GM12878 (cell line): ENCODE measurements around the gene ECHDC1. TPM values are rescaled to one million over a fixed set of nuclear protein-coding genes. Genes with fewer than 3 reads are reported as not detected.

Experiments used
- ATAC-seq: fragments of 200-7000 bp; cut with Tn5 transposase; 3 replicates; pipeline ENCODE4 v1.9.1; 2020; ENCODE audit warnings: mild to moderate bottlenecking, moderate library complexity
- BruUV-seq: library from RNA; stranded (reverse); fragments of 400-500 nt; replicated peaks from 2 replicates; lab custom pipeline; 2021; lab: Mats Ljungman, UMichigan
- CTCF ChIA-PET: fragments of 300-600 bp; sonication (Branson Sonifier 250); formaldehyde crosslinking; extraction: SDS; loops from one replicate; lab custom pipeline; 2021; ENCODE audit warnings: inconsistent platforms; lab: Yijun Ruan, JAX
- POLR2A ChIA-PET: fragments of 350-600 bp; formaldehyde crosslinking; extraction: SDS; loops from one replicate; lab custom pipeline; 2021; ENCODE audit warnings: inconsistent platforms; lab: Charles Lee
- RAD21 ChIA-PET: fragments of 300-600 bp; sonication (Branson Sonifier 250); formaldehyde crosslinking; loops from one replicate; lab custom pipeline; 2023; ENCODE audit warnings: antibody characterized with exemption; ENCODE audit not compliant: unreplicated experiment; lab: Charles Lee
- SMC1A ChIA-PET: fragments of 300-600 bp; sonication (Branson Sonifier 250); formaldehyde crosslinking; loops from one replicate; lab custom pipeline; 2023; ENCODE audit not compliant: unreplicated experiment, uncharacterized antibody; lab: Charles Lee
- DNase-seq: peaks from one replicate; pipeline ENCODE4 v3.0.0-alpha.2; 2011; ENCODE audit warnings: low read depth, low spot score
- FAIRE-seq: peaks from 3 replicates; lab custom pipeline; 2011; peaks lifted over from hg19 to GRCh38; lab: Jason Lieb, UNC
- H2AFZ ChIP-seq: 2 replicates; pipeline ENCODE4 v1.6.0; 2011; ENCODE audit warnings: low read depth, low read length, control low read depth; ENCODE audit not compliant: control insufficient read depth
- H3K27ac ChIP-seq: 2 replicates; pipeline ENCODE4 v1.5.1; 2011; ENCODE audit warnings: control low read depth; ENCODE audit not compliant: control insufficient read depth, insufficient read depth
- H3K27me3 ChIP-seq, 2 experiments: replicated peaks in 1 of 2; 2 replicates each; pipeline versions ENCODE4 v1.6.0 to v1.6.1; 2011; ENCODE audit warnings: low read length in 1 of 2; ENCODE audit not compliant: control insufficient read depth in 2 of 2, insufficient read depth in 2 of 2
- H3K36me3 ChIP-seq, 2 experiments: 2 replicates each; pipeline ENCODE4 v1.5.1; 2011; ENCODE audit warnings: low read length in 1 of 2; ENCODE audit not compliant: control insufficient read depth in 2 of 2, insufficient read depth in 2 of 2
- H3K4me1 ChIP-seq: 2 replicates; pipeline ENCODE4 v1.6.1; 2011; ENCODE audit warnings: mild to moderate bottlenecking, low read length, moderate library complexity, mixed read lengths; ENCODE audit not compliant: control insufficient read depth, insufficient read depth
- H3K4me2 ChIP-seq: 2 replicates; pipeline ENCODE4 v1.6.0; 2011; ENCODE audit warnings: control low read depth; ENCODE audit not compliant: control insufficient read depth, insufficient read depth
- H3K4me3 ChIP-seq: fragments of 200-600 bp; sonication (generic); 2 replicates; pipeline ENCODE4 v1.5.1; 2016
- H3K79me2 ChIP-seq: 2 replicates; pipeline ENCODE4 v1.6.0; 2011; ENCODE audit warnings: low read length; ENCODE audit not compliant: control insufficient read depth, insufficient read depth
- H3K9ac ChIP-seq: 2 replicates; pipeline ENCODE4 v1.8.0; 2011; ENCODE audit warnings: low read length, control low read depth, mixed read lengths; ENCODE audit not compliant: control insufficient read depth, insufficient read depth
- H3K9me3 ChIP-seq: replicated peaks from 3 replicates; pipeline ENCODE4 v1.5.1; 2011; ENCODE audit warnings: mild to moderate bottlenecking, low read length; ENCODE audit not compliant: control insufficient read depth, insufficient read depth
- H4K20me1 ChIP-seq: 2 replicates; pipeline ENCODE4 v1.6.0; 2011; ENCODE audit not compliant: control insufficient read depth, insufficient read depth
- CBX5 ChIP-seq: sonication (generic); IDR thresholded peaks from 2 replicates; pipeline ENCODE4 v1.6.1; 2016; ENCODE audit warnings: low read depth, moderate library complexity, mild to moderate bottlenecking, inconsistent platforms
- EED ChIP-seq: sonication (generic); IDR thresholded peaks from 2 replicates; pipeline ENCODE4 v1.6.1; 2016; ENCODE audit warnings: antibody characterized with exemption, low read depth
- EGR1 ChIP-seq, 2 experiments: IDR thresholded peaks; 1 replicate in 1 of 2; 2 replicates in 1 of 2; pipeline ENCODE4 v1.6.1; 2011 to 2012; ENCODE audit warnings: low read depth in 2 of 2, low read length in 2 of 2, borderline replicate concordance in 1 of 2, mild to moderate bottlenecking in 1 of 2, moderate library complexity in 1 of 2
- FOS ChIP-seq: IDR thresholded peaks from 3 replicates; pipeline ENCODE4 v1.6.1; 2011; ENCODE audit warnings: borderline replicate concordance; ENCODE audit not compliant: insufficient read length; ENCODE audit errors: extremely low read depth
- NKRF ChIP-seq: fragments of 450-650 bp; conservative IDR thresholded peaks from 2 replicates; pipeline ENCODE4 v1.6.1; 2017; ENCODE audit warnings: mild to moderate bottlenecking, moderate library complexity
- PAX5 ChIP-seq: IDR thresholded peaks from 2 replicates; pipeline ENCODE4 v1.6.1; 2011; ENCODE audit warnings: low read depth, low read length, borderline replicate concordance
- POLR2AphosphoS5 ChIP-seq: IDR thresholded peaks from 2 replicates; pipeline ENCODE4 v1.6.1; 2011; ENCODE audit warnings: mild to moderate bottlenecking, low read length, inconsistent platforms
- PRDM15 ChIP-seq: fragments of 450-650 bp; formaldehyde crosslinking; IDR thresholded peaks from 2 replicates; pipeline ENCODE4 v1.4.0; 2020; ENCODE audit warnings: mild to moderate bottlenecking, moderate library complexity
- SRF ChIP-seq, 2 experiments: IDR thresholded peaks; 2 replicates each; pipeline ENCODE4 v1.6.1; 2011; ENCODE audit warnings: low read depth in 2 of 2, low read length in 2 of 2, mild to moderate bottlenecking in 1 of 2, moderate library complexity in 1 of 2
- ZBED1 ChIP-seq: IDR thresholded peaks from 2 replicates; pipeline ENCODE4 v1.6.1; 2016; ENCODE audit warnings: borderline replicate concordance
- ZNF274 ChIP-seq: IDR thresholded peaks from one replicate; pipeline ENCODE4 v1.8.0; 2011; ENCODE audit not compliant: insufficient read length, insufficient read depth
- WGBS: methylation state at CpG from one replicate; pipeline ENCODE4 v1.1.6; 2016; ENCODE audit warnings: low lambda C conversion rate; ENCODE audit not compliant: insufficient replicate concordance, insufficient coverage; ENCODE audit errors: missing lambda C conversion rate; 5-methylcytosine and 5-hydroxymethylcytosine counted together
- in situ Hi-C: fragments of 300-500 bp; cut with MboI; formaldehyde crosslinking; loops from 9 replicates; pipeline ENCODE4 v1.14.3; 2018; ENCODE audit warnings: mixed read lengths
- intact Hi-C: fragments of 100-400 bp; cut with micrococcal nuclease; formaldehyde crosslinking; loops from one replicate; pipeline ENCODE4 v1.14.2; 2022; ENCODE audit not compliant: unreplicated experiment
- polyA plus RNA-seq, 11 experiments: library from polyadenylated mRNA; depleted of rRNA in 4 of 11; unstranded in 6 of 11; stranded (reverse) in 5 of 11; fragments of >200 nt; fragmentation: Nextera tagmentation in 4 of 11; fragmentation: Illumina TruSeq in 1 of 11; extraction: Ambion mirVana in 4 of 11; extraction: Trizol in 1 of 11; gene quantifications; 1 replicate in 1 of 11; 2 replicates in 10 of 11; pipeline versions ENCODE4 v1.2.1 to v1.2.3, GENCODE V29; 2011 to 2016; ENCODE audit warnings: inconsistent platforms in 2 of 11, missing spikeins in 2 of 11, low read depth in 1 of 11
- total RNA-seq, 4 experiments: library from RNA; depleted of rRNA in 3 of 4; stranded (reverse); fragments of >200 nt in 3 of 4; fragmentation: Illumina TruSeq in 1 of 4; extraction: Trizol in 1 of 4; gene quantifications; 2 replicates each; pipeline versions ENCODE4 v1.2.1 to v1.2.3, GENCODE V29; 2013 to 2021

ECHDC1 gene
- total and polyA plus RNA-seq, 10 of the 15 experiments (the other 5 are each of a cell fraction or from before 2014, with no cell fraction given), result 46.2 to 111 (median 70.7) TPM

DNA sequence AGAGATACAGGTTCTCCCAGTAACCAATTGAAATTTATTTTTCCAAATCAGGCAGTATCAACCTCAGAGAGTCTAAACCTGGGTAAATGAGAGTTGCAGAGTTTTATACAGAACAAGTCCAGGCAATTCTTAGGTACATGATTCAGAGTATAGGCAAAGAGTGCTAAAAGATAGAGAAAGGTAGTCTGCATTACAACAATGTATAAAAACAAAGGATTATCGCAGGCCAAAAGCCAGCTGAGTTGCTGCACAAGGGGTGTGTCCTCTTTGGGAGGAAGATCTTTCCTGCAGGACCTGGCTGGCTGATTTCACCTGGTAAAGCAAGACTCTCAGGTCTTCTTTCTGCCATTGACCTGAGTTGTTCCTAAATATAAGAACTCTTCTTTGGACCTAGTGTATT, 48.9 kb upstream of the ECHDC1 start:
- RAD21 ChIA-PET, result no interaction called here
- POLR2A ChIA-PET, result no interaction called here
- in situ Hi-C loops, result no loop called here

More for the DNA sequence above, 48.9 kb upstream of the ECHDC1 start:
- BruUV-seq, result no TSS peak
- H3K36me3 ChIP-seq, result no peaks in the 10 kb centered on the region
- no peaks in the 10 kb centered on the region for H3K27me3 ChIP-seq
- DNase-seq (no peak), FAIRE-seq (no peak), ATAC-seq (no peak)
- SMC1A ChIA-PET, result interaction anchor here (0.8 to 2.0 kb wide), 2 partner anchors 9 to 11 kb away, joined by 3 to 5 read pairs; no protein-coding TSS in a partner anchor
- H4K20me1 ChIP-seq, result no peaks in the 10 kb centered on the region
- intact Hi-C loops, result no loop called here
- no peak for TF ChIP-seq POLR2AphosphoS5
- no peak for TF ChIP-seq SRF (IDR thresholded peaks at IDR 0.05; ENCODE audit: low read depth in 2 of 2, low read length in 2 of 2)
- TF ChIP-seq PAX5, result no peak
- no peak for TF ChIP-seq NKRF
- TF ChIP-seq EGR1 (IDR thresholded peaks at IDR 0.05; ENCODE audit: borderline replicate concordance in 1 of 2, low read depth in 2 of 2, low read length in 2 of 2), result no peak
- TF ChIP-seq ZNF274, result no peak
- TF ChIP-seq CBX5, result no peak
- no peak for TF ChIP-seq ZBED1
- no peak for TF ChIP-seq FOS
- TF ChIP-seq EED, result no peak
- TF ChIP-seq PRDM15 (CRISPR knock-in tag), result no peak
- no peaks in the 10 kb centered on the region for H3K9me3 ChIP-seq
- H3K4me1 ChIP-seq, result no peaks in the 10 kb centered on the region
- WGBS, result 56% methylated on average over 1 of the region's 1 CpG
- CTCF ChIA-PET, result interaction anchor here (1.7 to 2.0 kb wide), 2 partner anchors 10 to 28 kb away, joined by 3 to 4 read pairs; no protein-coding TSS in a partner anchor
- no peak overlapping the region for H3K27ac ChIP-seq
- no peak overlapping the region for H3K9ac ChIP-seq
- no peak overlapping the region for H3K4me2 ChIP-seq
- H2AFZ ChIP-seq, result no peak overlapping the region
- H3K4me3 ChIP-seq, result no peak overlapping the region
- no peaks in the 10 kb centered on the region for H3K79me2 ChIP-seq
